Effector memory CD8-positive, alpha-beta T cell (primary cell): ENCODE data around the gene TBC1D22A.

Experiments used
- ATAC-seq: fragments of 150-1000 bp; cut with Tn5 transposase; replicated peaks from 2 replicates; pipeline ENCODE4 v1.10.0; 2021; ENCODE audit warnings: mild to moderate bottlenecking, moderate library complexity
- DNase-seq, 3 experiments: peaks; one replicate each; pipeline ENCODE4 v3.0.0; 2021
- H3K27ac Mint-ChIP-seq, 2 donors: one replicate each; pipeline ENCODE4 v1.8.0; 2022; ENCODE audit warnings: mild to moderate bottlenecking in 2 of 2, mixed read lengths in 2 of 2, moderate library complexity in 2 of 2
- H3K27me3 Mint-ChIP-seq, 2 donors: one replicate each; pipeline ENCODE4 v1.8.0; 2022; ENCODE audit warnings: mixed read lengths in 2 of 2
- H3K36me3 Mint-ChIP-seq: one replicate; pipeline ENCODE4 v1.8.0; 2022; ENCODE audit warnings: mild to moderate bottlenecking, moderate library complexity, mixed read lengths; ENCODE audit not compliant: insufficient read depth
- H3K4me1 Mint-ChIP-seq, 2 donors: one replicate each; pipeline ENCODE4 v1.8.0; 2022; ENCODE audit warnings: low read depth in 2 of 2, mixed read lengths in 2 of 2
- H3K4me3 Mint-ChIP-seq, 2 donors: one replicate each; pipeline ENCODE4 v1.8.0; 2022; ENCODE audit warnings: mild to moderate bottlenecking in 2 of 2, mixed read lengths in 2 of 2, moderate library complexity in 2 of 2
- H3K9me3 Mint-ChIP-seq, 2 donors: one replicate each; pipeline ENCODE4 v1.8.0; 2022; ENCODE audit warnings: mixed read lengths in 2 of 2

The TBC1D22A gene

DNA sequence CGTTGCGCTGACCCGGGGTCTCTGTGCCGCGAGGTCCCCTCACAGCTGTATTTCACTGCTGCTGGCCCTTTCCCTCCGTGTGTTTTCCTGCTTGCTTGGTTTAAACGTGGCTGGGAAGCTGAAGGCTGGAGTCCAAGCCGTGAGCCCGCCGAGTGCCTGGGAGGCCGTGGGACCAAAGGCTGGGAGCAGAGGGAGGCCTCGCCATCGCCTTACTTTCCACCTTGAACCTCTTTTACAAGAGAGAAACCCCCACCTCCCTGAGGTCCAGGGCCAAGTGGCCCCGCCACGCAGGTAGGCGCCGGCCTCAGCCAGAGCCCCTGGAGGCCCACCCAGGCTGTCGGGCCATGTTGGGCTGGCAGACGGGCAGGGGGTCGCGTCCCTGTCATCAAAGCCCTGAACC lies 411.6 kb downstream of the TBC1D22A start:
- H3K4me3 Mint-ChIP-seq, result no peak overlapping the region
- ATAC-seq, result no peak
- H3K9me3 Mint-ChIP-seq, result peaks cover 0 to 6% of the 10 kb centered on the region in 2 donors
- H3K4me1 Mint-ChIP-seq, result peaks cover 1 to 3% of the 10 kb centered on the region in 2 donors
- no peak for DNase-seq
- H3K27me3 Mint-ChIP-seq, result no peaks in the 10 kb centered on the region
- H3K27ac Mint-ChIP-seq, result no peak overlapping the region
- peaks cover 10% of the 10 kb centered on the region for H3K36me3 Mint-ChIP-seq

DNA sequence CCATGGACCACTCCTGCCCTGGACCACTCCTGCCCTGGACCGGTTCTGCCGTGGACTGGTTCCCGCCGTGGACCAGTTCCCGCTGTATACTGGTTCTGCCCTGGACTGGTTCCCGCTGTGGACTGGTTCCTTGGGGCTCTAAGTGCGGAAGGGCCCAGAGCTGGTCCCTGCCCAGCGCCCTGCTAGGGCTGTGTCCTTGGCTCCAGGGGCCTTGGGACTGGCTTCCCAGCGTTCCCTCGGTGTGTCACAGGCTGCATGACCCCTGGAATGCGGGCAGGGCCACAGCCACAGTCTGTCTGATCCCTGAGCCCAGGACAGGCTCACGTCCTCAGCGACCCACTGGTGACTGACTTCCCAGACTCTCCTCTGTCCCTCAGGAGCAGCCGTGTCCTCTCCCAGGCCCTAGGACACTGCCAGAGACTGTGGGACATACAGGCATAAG lies 412.2 kb downstream of the TBC1D22A start:
- peaks cover 0 to 11% of the 10 kb centered on the region in 2 donors for H3K9me3 Mint-ChIP-seq
- peaks cover 9% of the 10 kb centered on the region for H3K36me3 Mint-ChIP-seq
- no peaks in the 10 kb centered on the region for H3K27me3 Mint-ChIP-seq
- H3K4me3 Mint-ChIP-seq, result no peak overlapping the region
- no peak overlapping the region for H3K27ac Mint-ChIP-seq
- peaks cover 1 to 3% of the 10 kb centered on the region in 2 donors for H3K4me1 Mint-ChIP-seq
- ATAC-seq (no peak), DNase-seq (no peak)

DNA sequence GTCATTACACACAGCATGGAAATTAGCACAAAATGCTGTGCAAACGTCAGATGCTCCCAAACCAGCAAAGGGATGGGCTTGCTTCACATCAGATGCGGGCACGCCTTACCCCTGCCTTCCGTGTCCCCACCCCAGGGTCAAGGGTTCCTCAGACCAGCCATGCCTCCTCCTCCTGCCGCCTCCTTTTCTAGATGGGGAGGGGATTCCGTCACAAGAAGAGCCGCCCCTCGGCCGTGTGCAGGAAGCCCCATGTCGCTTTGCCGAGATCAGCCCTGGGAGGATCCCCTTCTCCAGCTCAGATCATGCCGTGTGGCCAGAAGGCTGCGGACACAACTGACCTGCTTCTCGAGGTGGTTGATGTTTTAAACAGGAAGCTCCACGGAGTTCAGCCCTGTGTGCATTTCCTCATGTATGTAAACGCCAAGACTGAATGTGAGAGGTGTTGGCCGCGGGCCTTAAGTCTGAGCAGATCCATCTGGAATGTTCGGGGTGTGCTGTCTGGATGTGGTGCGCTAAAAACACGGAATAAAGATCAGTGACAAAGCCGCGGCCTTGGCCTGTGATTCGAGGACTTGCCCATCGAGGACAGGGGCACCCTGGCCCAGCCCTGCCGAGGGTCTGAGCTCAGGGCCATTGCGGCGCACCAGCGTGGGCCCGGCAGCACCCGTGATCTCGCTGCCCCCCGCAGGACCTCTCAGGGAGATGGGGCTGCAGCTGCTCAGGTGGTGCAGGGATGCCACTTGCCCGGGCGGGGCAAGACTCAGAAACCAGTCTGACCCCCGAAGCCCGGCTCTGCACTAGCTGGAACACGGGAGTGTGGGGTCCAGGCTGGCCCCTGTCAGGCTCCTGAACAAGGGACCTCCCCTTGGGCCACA lies 412.9 kb downstream of the TBC1D22A start:
- DNase-seq, result no peak
- H3K27me3 Mint-ChIP-seq, result no peaks in the 10 kb centered on the region
- peaks cover 9% of the 10 kb centered on the region for H3K36me3 Mint-ChIP-seq
- ATAC-seq, result no peak
- peaks cover 1 to 3% of the 10 kb centered on the region in 2 donors for H3K4me1 Mint-ChIP-seq
- no peak overlapping the region for H3K27ac Mint-ChIP-seq
- H3K9me3 Mint-ChIP-seq, result peaks cover 0 to 11% of the 10 kb centered on the region in 2 donors
- H3K4me3 Mint-ChIP-seq, result no peak overlapping the region

DNA sequence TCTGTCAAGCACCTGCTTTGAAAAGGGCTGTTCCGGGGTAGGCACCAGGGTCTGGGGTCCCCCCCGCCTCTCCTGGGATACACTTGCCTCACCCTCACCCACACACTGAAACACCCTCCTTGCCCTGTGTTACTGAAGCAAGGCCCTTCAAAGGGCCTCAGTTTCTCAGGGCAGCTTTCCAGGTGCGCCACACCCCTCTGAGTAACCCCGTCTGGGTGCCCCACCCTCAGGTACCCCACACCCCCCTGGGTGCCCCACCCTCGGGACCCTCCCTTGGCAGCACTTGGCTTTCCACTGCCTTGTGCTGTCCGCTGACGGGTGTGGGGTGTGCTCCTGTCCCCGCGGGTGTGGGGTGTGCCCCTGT lies 413.6 kb downstream of the TBC1D22A start:
- no peaks in the 10 kb centered on the region for H3K27me3 Mint-ChIP-seq
- H3K27ac Mint-ChIP-seq, result no peak overlapping the region
- H3K4me1 Mint-ChIP-seq, result peaks cover 1 to 3% of the 10 kb centered on the region in 2 donors
- DNase-seq (no peak), ATAC-seq (no peak)
- H3K9me3 Mint-ChIP-seq, result peaks cover 0 to 11% of the 10 kb centered on the region in 2 donors
- H3K36me3 Mint-ChIP-seq, result peaks cover 9% of the 10 kb centered on the region
- no peak overlapping the region for H3K4me3 Mint-ChIP-seq

DNA sequence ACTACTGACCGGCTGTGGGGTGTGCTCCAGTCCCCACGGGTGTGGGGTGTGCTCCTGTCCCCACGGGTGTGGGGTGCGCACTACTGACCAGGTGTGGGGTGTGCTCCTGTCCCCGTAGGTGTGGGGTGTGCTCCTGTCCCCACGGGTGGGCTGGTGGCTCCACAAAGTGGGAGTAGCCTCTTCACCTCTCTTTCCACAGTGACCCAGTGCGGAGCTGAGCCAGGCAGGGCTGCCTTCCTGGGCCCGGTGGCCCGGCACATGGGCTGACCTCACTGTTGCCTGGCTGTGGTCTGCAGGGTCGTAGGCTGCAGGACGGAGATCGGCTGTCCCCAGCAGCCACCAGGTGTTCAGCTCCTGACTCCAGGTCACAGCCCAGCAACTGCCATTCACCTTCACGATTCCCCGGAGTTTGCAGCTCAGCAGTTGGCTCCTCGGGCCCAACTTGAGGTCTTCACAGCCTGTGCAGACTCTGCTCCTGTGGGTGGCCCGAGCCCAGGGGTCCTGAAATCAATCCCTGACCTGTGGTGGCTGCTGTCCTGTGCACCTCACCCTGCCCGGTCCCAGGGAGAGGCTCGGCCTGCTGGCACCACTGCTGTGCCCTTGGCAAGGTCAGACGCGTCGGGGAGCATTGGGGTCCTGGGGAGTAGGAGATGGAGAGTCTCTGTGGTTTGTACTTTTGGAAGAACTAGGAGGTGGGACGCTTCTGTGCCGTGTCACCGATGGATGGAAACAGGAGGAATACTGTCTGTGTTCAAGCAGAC lies 414.3 kb downstream of the TBC1D22A start:
- Mint-ChIP-seq H3K36me3 (peaks cover 7% of the 10 kb centered on the region), H3K4me3 (no peak overlapping the region), H3K27me3 (no peaks in the 10 kb centered on the region), H3K9me3 (peaks cover 0 to 11% of the 10 kb centered on the region in 2 donors), H3K4me1 (peaks cover 1 to 3% of the 10 kb centered on the region in 2 donors), H3K27ac (no peak overlapping the region)
- no peak for ATAC-seq
- no peak for DNase-seq

DNA sequence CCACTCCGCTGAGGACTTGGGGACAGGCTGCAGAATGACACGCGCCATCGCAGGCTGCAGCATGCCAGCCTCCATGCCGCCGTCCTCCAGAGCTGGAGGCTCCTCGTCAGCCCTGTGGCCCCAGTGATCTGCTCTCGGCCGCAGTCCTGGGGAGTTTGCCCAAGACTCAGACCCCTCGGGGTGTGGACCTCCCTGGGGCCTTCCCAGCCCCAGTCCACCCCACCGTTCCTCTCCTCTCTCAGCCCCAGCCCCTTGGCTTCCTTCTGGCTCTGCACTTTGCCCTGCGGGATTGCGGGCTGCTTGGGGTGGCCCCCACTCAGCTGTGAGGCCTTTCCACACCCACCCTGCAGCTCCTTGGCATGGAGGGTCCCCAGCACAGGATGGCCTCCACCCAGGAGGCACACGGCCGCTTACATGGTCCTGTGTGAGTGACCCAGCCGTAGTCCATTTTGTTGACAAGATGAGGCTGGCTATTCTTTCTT lies 414.9 kb downstream of the TBC1D22A start:
- no peak overlapping the region for H3K27ac Mint-ChIP-seq
- ATAC-seq (no peak), DNase-seq (no peak)
- H3K36me3 Mint-ChIP-seq, result peaks cover 6% of the 10 kb centered on the region
- H3K4me1 Mint-ChIP-seq, result peaks cover 1 to 3% of the 10 kb centered on the region in 2 donors
- no peaks in the 10 kb centered on the region for H3K27me3 Mint-ChIP-seq
- H3K4me3 Mint-ChIP-seq, result no peak overlapping the region
- peaks cover 0 to 11% of the 10 kb centered on the region in 2 donors for H3K9me3 Mint-ChIP-seq

DNA sequence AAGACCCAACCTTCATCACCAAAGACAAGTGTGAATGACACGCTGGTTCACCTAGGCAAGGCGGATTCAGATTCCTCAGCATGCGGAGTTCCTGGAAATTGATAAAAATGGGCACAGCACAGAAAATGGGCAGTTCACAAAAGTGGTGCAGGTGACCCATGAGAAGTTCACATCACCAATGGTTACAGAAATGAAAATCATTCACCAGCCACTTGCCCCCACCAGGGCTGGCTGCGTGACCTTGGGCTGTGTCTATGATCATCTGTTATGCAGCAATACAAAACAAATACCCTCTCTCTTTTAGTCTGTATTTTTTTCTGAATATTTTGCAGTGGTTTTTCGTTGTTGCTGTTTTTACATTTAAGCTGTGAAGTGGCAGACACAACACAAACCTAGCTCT lies 415.9 kb downstream of the TBC1D22A start:
- H3K4me1 Mint-ChIP-seq, result peaks cover 1 to 3% of the 10 kb centered on the region in 2 donors
- DNase-seq (no peak), ATAC-seq (no peak)
- no peaks in the 10 kb centered on the region for H3K27me3 Mint-ChIP-seq
- H3K9me3 Mint-ChIP-seq, result peaks cover 0 to 17% of the 10 kb centered on the region in 2 donors
- H3K4me3 Mint-ChIP-seq, result no peak overlapping the region
- H3K36me3 Mint-ChIP-seq, result peaks cover 6% of the 10 kb centered on the region
- H3K27ac Mint-ChIP-seq, result no peak overlapping the region

DNA sequence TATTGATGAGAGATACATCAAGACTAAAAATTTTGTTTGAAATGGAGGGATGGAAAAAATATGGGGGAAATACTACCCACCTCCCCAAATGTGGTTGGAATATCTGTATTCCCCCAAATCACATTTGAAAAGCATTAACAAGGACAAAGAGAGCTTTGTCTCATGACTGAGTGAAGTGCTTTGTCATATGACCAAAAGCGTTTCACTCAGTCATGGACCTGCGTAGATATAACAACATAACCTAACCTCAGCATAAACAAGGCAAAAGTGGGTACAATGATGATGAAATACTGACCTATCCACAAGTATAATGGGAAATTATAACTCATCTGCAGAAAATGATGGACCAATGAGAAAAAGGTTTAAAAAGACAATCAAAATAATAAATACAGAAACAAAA lies 418.3 kb downstream of the TBC1D22A start:
- ATAC-seq (no peak), DNase-seq (no peak)
- H3K27me3 Mint-ChIP-seq, result no peaks in the 10 kb centered on the region

DNA sequence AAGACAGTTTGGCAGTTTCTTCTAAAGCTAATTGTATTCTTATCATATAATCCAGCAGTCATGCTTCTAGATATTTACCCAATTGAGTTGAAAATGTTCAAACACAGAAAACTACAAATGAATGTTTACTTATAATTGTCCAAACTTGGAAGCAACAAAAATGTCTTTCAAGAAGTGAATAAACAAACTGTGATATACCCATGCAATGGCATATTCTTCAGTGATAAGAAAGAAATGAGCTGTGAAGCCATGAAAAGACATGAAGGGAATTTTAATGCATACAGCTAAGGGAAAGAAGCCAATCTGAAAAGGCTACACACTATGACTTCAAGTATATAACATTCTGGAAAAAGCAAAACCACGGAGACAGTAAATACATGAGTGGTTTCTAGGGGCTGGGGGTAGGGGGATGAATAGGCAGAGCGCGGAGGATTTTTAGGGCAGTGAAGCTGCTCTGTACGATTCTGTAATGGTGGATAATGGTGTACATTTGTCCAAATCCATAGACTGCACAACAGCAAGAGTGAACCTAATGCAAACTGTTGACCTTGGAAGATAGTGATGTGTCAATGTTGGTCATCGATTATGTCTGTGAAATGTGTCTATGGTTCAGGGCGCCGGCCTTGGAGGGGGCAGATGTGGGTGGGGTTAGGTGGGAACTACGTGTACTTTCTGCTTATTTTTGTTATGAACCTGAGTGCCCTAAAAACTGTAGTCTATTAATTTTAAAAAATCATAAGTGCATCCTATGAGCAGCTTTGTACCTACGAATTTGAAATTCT lies 424.9 kb downstream of the TBC1D22A start:
- ATAC-seq (no peak), DNase-seq (no peak)
- Mint-ChIP-seq H3K27me3 (no peaks in the 10 kb centered on the region), H3K36me3 (peaks cover 6% of the 10 kb centered on the region), H3K27ac (no peak overlapping the region), H3K4me3 (no peak overlapping the region), H3K9me3 (peaks cover 6 to 31% of the 10 kb centered on the region in 2 donors), H3K4me1 (no peaks in the 10 kb centered on the region)

More for the DNA sequence above, 418.3 kb downstream of the TBC1D22A start:
- Mint-ChIP-seq H3K27ac (no peak overlapping the region), H3K36me3 (peaks cover 3% of the 10 kb centered on the region), H3K4me1 (peaks cover 1 to 3% of the 10 kb centered on the region in 2 donors), H3K9me3 (peaks cover 4 to 33% of the 10 kb centered on the region in 2 donors), H3K4me3 (no peak overlapping the region)

DNA sequence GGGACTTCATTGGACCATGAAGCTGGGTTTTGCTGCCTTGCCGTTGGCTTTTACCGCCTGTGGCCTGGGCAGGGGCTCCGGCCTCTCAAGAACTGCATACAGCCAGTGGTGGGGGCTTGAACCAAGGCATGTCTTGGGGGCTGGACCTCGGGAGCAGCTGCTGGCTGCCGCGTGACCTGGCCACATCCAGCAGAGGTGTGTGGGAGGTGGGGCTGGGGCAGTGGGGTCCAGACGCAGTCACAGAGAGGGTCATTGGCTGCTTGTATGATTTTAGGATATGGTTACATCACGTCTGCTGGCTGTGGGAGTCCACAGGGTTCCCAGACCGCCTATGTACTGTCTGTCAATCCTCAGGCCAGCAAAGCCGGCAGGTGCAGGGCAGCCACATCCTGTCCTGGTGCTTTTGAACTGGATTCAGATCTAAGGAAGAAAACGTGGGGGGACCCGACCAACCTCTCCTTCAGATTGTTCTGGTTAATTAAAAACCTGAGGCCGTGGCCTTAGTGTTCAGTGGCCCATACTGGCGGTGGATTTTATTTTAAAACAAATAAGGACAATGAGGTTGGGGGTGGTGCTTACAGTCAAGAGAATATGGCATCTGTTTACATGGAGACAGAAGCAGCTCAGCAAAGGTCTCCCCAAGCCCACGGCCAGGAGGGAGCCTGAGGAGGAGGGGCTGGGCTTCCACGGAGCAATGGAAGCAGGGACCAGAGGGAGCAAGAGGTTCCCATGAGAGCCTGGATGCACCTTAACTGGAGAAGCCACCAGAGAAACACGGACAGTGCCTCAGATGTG lies 426.0 kb downstream of the TBC1D22A start:
- no peak for ATAC-seq
- Mint-ChIP-seq H3K27ac (no peak overlapping the region), H3K4me1 (no peaks in the 10 kb centered on the region), H3K27me3 (no peaks in the 10 kb centered on the region), H3K4me3 (no peak overlapping the region), H3K9me3 (peaks cover 6 to 24% of the 10 kb centered on the region in 2 donors), H3K36me3 (peaks cover 6% of the 10 kb centered on the region)
- DNase-seq, result no peak

DNA sequence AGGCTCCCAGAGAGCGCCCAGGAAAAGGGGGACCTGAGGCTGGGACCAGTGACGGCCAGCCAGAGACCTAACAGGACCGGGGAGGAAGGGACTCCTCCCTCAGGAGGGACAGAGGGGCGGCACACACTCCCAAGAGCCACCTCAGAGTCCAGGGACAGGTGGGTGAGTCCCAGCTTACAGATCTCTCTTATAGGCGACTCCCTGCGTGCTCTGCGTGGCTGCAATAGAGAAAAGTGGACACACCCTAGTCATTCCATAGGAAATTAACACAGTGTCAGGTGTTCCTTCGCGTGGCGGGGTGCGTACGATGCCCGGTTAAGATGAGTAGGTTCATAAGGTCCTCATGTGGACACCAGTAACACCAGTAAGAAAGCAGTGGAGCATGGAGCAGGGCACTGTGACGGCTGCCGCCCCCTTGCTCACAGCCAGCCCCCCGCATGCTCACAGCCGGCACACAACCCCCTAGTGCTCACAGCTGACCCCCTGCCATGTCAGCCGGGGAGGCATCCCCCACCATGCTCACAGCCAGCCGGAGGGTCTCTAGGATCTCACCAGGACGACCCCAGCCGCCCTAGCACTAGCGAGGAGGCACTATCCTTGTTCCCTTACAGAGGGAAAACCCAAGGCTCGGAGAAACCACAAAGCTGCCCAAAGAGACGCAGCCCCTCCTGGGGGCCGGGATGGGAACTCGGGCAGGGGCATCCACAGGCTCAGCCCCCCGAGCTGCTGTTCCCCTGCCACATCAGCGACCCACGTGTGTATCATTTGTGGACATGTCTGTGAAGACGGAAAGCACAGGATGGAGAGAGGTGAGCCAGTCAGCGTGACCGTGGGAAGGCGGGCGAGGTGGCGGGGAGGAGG lies 426.8 kb downstream of the TBC1D22A start:
- H3K36me3 Mint-ChIP-seq, result peaks cover 6% of the 10 kb centered on the region
- no peak overlapping the region for H3K4me3 Mint-ChIP-seq
- H3K27me3 Mint-ChIP-seq, result no peaks in the 10 kb centered on the region
- DNase-seq, result no peak
- H3K4me1 Mint-ChIP-seq, result no peaks in the 10 kb centered on the region
- no peak for ATAC-seq
- peaks cover 6 to 23% of the 10 kb centered on the region in 2 donors for H3K9me3 Mint-ChIP-seq
- H3K27ac Mint-ChIP-seq, result no peak overlapping the region
